Skin epidermis (tissue), 12 donors: ENCODE measurements around the gene TMEFF1.
"Not testable (repeated sequence)": the region's sequence is repeated elsewhere in the genome, so short reads cannot be mapped to it uniquely, and the experiment has no call there.

Experiments used
- H3K27ac ChIP-seq, 21 experiments: fragments of 200-600 bp; sonication (generic) in 11 of 21; one replicate each; pipeline ENCODE4 v1.5.0; 2020; ENCODE audit warnings: mild to moderate bottlenecking in 3 of 21, inconsistent platforms in 2 of 21, moderate library complexity in 2 of 21
- H3K4me3 ChIP-seq, 7 experiments: fragments of 200-600 bp; sonication (generic) in 2 of 7; one replicate each; pipeline ENCODE4 v1.5.0; 2020; ENCODE audit warnings: inconsistent platforms in 2 of 7, mild to moderate bottlenecking in 2 of 7, moderate library complexity in 1 of 7

The TMEFF1 gene, protein sequence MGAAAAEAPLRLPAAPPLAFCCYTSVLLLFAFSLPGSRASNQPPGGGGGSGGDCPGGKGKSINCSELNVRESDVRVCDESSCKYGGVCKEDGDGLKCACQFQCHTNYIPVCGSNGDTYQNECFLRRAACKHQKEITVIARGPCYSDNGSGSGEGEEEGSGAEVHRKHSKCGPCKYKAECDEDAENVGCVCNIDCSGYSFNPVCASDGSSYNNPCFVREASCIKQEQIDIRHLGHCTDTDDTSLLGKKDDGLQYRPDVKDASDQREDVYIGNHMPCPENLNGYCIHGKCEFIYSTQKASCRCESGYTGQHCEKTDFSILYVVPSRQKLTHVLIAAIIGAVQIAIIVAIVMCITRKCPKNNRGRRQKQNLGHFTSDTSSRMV

DNA sequence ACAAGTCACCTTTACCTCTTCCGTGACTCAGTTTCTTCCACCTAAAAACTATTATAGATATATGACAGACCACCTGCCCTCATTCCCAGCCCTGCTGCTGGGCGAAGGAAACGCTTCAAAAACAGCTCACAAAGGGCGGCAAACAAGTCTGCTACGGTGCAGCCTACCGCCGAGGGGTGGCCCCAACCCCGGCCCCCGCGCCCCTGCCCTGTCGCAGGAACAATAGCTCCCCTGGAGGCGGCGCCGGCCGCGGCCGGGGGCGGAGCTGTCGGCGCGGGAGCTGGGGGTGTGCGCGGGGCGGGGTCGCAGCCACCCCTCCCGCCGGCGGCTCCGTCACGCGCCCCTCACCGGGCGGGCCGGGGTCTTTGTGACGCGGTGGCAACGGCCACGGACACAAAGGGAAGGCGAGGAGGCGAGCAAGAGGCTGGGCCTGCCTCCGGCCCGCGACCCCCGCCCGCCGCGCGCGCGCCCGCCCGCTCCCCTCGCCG is at the start of gene TMEFF1:
Gene TMEFF1 (plus strand): TSS at position 362 of the 488 bp plus-strand sequence. CDS start 396 bp downstream, outside the sequence.
- Histone ChIP-seq H3K4me3 (peak within 1 kb of the TSS; percentile 31 to 56 (median 50)), H3K27ac (peak within 1 kb of the TSS in 3 of 21 experiments; percentile 32 to 36 (median 32))

DNA sequence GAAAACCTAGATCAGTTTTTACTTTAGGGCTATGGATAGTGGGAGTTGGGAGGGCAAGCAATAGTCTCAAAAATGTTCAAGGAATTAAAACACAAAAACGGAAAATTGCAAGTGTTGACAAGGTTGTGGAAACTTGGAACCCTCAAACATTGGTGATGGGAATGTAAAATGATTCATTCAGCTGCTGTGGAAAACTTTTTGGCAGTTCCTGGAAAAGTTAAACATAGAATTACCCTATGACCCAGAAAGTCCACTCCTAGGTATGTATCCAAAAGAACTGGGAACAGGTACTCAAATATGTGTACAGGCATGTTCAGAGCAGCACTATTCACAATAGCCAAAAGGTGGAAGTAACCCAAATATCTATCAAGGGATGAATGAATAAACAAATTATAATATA is 47.2 kb upstream of the TMEFF1 start:
- H3K4me3 ChIP-seq = peak overlapping the region in 1 of 7 experiments; percentile 51

DNA sequence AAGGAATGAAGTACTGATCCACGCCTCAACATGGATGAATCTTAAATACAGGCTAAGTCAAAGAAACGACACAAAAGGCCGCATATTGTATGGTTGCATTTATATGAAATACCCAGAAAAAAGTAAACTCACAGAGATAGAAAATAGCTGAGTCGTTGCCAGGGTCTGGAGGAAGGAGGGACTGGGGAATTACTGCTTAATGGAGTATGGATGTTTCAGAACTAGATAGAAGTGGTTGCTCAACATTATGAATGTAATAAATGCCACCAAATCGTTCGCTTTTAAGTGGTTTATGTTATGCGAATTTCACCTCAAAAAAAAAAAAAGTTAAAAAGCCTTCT is 46.8 kb upstream of the TMEFF1 start:
- H3K27ac ChIP-seq = peak overlapping the region in 20 of 21 experiments; percentile 10 to 91 (median 80)
- peak overlapping the region in 6 of 7 experiments; percentile 34 to 85 (median 48) for H3K4me3 ChIP-seq

More for the DNA sequence above, 47.2 kb upstream of the TMEFF1 start:
- H3K27ac ChIP-seq = peak overlapping the region in 7 of 21 experiments; percentile 80 to 91 (median 83)

DNA sequence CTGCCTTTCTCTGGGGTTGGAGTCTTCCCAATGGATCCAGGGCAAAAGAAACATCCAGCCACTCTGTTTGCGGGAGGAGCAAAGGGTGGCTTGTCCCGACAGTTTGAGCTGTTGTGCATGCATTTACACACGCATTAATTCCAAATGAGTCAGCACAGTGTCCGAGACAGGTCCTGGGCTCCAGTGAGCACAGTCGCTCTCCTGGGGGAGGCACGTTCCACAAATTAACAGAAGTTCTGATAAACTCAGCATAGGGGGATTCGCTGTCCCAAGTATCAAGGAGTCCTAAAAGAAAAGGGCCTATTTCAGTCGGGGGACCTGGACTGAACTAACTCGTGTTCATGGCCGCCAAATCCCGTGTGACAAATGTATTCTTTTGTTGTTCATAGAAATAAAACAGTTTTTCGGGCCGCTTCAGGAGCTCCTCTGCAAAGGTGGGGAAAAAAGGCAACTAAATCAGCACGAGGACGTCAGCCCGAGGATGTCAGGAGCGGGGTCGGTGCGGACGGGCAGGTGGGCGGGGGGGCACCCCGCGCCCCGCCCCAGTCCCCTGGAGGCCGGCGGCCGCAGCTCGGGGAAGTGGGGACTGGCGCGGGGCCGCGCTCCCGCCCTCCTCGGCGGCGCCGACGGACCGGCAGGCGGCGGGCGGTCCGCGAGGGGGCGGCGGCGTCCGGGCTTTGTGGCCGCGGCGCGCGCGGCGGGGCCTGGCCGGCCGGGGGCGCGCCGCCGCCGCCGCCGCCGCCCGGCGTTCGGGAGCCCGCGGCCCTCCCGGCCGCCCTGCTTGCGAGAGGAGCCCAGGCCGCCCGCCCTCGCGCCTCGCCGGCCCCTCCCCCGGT is 46.2 kb upstream of the TMEFF1 start, which contains the start of gene MSANTD3:
Gene MSANTD3 (plus strand): TSS at position 614 of the 836 bp plus-strand sequence. CDS start 14,796 bp downstream, outside the sequence.
- Histone ChIP-seq H3K27ac (peak within 1 kb of the TSS; percentile 82 to 94 (median 88)), H3K4me3 (peak within 1 kb of the TSS; percentile 66 to 85 (median 79))

DNA sequence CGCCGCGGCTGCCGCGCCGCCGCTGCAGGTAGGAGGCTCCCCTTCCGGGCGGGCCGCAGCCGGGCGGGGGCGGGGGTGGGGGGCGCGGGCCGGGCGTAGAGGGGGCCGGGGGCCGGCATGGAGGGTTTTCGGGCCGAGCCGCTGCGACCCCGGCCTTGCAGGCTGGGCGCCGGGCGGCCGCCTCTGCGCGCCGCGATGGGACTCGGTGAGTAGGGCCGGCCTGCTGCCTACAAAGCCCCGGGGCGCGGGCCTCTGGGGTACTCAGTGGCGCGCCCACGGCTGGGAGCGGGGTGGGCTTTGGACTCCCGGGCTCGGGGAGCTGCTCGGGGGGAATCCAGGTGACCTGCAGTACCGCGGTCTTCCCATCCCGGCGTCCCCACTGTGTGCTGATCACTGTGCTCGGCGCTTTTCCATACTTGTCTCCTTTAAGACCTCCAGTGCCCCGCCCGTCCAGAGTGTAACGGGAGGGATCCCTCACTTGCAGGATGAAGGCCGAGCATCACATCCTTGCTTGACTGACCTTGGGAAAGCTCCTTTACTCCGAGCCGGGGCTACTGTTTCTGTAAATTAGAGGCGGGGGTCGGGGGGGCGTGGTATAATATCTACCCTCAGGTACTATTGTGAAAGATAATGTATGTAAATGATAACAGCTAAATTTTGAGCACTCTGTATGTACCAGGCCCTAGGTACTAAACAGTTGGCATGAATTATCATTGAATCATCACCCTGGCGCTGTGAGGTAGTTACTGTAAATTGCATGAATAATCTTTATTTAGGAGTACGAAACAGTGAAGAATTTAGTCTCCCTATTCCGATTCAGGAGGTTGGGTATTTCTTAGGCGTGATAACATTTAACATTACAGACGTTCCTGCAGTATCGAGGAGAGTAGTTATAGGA is 45.3 kb upstream of the TMEFF1 start:
- H3K4me3 ChIP-seq = peak overlapping the region; percentile 66 to 85 (median 79)
- H3K27ac ChIP-seq = peak overlapping the region; percentile 82 to 94 (median 88)

DNA sequence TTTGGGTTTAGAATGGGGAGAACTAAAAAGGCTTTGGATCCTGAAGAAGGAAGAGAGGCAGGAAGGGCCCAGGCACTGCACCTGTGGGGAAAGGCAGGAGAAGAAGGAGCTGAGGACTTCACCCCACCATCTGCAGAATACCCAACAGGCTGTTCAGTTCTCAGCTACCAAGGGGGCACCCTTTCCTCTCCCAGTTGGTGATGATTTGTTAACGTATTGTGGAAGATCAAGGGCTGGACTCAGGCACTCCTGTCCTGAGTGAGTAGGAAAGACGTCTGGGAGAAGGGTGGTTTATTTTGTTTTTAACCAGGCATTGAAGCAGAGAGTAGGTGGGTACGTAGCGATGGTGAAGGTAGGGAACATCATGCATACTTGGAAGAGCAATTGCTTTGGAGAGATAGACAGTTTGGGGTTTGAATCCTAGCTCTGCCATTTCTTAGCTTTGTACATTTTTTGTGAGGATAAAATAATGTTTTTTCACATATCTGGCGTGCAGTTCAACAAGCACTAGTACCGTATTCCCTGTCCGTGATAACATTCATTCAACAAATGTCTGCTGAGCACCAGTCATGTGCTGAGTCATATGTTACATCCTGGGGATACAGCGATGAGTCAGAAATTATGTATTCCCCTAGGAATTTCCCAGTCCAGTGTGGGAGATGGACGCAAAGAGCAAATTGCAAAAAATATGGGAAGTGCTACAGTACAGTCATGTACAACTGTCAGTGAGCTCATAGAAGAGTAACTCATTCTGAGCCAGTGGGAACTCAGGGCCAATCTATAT is 43.9 kb upstream of the TMEFF1 start:
- Histone ChIP-seq H3K4me3 (peak overlapping the region in 1 of 7 experiments; percentile 66), H3K27ac (peak overlapping the region in 17 of 21 experiments; percentile 34 to 94 (median 87))

DNA sequence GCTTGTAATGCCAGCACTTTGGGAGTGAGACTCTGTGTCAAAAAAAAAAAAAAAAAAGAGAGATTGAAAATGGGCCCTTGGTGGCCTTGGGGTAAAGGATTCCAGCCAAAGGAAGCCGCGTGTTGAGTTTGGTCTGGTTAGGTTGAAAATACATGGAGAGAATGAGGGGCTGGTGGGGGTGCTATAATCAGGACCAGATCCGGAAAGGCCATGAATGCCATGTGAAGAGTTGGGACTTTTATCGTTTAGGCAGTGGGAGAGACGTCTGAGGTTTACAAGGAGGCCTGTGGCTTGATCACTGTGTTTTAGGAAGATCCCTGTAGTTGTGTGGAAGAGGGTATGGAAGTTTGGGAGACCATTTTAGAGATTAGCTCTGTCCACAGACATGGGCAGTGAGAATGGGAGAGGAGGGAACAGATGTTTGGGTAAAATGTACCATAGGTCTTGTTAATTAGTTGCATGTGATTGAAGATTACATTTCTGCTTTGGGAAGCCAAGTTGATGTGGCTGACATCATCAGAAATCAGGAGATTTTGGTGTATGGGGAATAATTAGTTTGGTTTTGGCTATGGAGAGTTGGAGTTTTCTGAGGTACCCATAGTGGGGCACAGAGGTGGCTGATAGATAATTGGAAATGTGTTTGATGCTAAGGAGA is 42.5 kb upstream of the TMEFF1 start:
- no peak overlapping the region for H3K4me3 ChIP-seq
- H3K27ac ChIP-seq = peak overlapping the region in 10 of 21 experiments; percentile 17 to 85 (median 42)

DNA sequence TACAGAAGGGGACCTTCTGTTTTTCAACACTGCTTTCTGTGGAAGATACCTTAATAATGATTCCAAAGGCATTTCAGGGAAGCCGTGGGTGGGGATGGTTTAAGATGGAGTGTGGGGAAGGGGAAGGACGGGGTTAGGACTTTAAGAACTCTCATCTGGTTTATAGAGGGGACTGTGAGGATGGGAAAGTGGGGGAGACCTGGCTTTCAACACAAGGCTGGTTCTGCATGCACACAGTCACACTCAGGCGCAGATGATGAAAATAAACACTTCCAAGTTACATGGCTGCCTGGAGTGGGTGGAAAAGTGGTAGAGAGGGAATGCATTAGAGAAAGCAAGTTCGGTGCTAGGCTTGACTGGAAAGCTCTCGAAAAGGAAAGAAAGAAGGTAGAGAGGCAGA is 41.1 kb upstream of the TMEFF1 start:
- H3K4me3 ChIP-seq = no peak overlapping the region
- no peak overlapping the region for H3K27ac ChIP-seq

DNA sequence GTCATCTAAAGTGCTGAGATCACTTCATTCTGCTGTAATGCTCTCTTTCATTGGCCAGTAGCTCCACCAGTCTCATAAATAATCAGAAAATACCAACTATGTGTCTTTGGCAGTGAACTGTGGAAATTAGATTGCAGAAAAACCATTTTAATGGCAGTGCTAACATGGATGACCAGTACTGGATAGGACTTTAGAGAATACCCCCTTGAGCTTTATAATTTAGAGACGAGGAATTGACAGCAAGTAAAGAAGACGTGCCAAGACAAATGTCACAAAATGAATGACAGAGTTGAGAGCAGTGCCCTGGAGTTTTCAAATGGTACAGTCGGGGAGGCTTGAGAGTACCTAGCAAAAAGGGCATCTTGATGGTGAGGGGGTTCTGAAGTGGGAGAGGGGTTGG is 40.2 kb upstream of the TMEFF1 start:
- no peak overlapping the region for H3K27ac ChIP-seq

DNA sequence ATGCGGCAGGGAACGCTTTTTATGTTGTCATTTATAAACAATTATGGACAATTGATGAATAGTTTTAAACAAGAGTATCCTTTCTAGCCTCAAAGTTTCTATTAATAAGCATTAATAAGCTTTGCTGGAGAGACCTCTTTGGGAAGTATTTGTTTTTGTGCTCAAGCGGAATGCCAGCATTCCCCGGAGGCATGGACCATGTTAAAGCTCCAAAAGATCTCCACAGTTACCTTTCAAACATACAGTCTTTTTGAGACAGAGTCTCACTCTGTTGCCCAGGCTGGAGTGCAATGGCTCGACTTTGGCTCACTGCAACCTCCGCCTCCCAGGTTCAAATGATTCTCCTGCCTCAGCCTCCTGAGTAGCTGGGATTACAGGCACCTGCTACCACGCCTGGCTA is 36.4 kb upstream of the TMEFF1 start:
- Histone ChIP-seq H3K27ac (no peak overlapping the region), H3K4me3 (no peak overlapping the region)

More for the DNA sequence above, 40.2 kb upstream of the TMEFF1 start:
- H3K4me3 ChIP-seq = no peak overlapping the region

DNA sequence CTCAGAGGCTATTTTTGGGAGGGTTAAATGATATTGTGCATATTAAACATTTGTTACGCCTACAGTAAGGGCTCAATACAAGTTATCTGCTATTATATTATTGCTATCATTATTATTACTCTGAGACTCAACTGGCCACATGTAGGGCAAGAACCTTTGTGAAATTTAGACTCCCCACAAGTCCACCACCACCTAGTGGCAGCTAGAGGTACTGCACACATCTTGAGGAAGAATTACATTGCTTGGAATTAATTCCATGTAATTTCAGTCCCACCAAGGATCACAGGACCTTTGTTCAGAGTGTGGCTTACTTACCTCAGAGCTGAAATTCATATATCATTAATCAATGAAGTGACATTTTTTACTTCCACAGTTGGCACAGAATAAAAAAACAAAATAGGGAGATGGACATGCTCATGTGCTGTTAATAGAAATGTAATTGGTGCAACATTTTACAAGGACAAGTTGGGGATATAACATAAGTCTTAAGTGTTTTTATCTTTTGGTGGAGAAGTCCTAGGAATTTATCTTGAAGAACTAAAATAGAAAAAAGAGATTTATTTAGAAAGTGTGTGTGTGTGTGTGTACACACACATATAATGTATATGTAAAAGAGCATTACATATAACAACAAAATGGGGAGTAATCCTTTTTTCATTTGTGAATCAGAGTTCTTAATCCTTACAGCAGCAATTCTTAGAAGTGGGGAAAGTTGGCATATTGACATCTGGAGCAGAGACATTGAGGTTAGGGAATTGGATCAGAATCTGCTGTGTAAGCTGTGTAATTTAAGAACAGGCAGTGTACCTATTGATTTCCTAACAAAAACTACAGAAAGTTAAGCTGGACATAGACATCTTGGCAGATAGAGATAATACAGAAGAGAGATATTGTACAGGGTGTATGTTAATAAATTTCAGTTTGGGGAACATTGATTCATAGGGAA is 34.8 kb upstream of the TMEFF1 start:
- no peak overlapping the region for H3K27ac ChIP-seq

DNA sequence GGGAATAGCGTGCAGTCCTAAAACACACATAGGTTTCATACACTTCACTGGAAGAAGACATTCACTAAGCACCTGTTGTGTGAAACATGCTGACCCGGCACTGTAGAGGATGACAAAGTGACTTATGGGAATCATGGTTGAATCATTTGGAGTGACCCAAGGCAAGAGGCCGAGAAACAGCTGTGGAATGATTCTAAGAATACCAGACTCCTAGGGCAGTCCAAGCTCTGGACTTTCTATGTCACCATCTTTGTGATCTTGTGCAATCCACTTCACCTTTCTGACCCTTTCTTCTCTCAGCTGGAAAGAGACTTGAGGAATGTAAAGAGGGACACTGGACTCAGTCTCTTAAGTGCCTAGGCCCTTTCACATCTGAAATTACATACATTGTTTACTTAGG is 32.9 kb upstream of the TMEFF1 start:
- Histone ChIP-seq H3K27ac (no peak overlapping the region), H3K4me3 (no peak overlapping the region)

More for the DNA sequence above, 34.8 kb upstream of the TMEFF1 start:
- no peak overlapping the region for H3K4me3 ChIP-seq

DNA sequence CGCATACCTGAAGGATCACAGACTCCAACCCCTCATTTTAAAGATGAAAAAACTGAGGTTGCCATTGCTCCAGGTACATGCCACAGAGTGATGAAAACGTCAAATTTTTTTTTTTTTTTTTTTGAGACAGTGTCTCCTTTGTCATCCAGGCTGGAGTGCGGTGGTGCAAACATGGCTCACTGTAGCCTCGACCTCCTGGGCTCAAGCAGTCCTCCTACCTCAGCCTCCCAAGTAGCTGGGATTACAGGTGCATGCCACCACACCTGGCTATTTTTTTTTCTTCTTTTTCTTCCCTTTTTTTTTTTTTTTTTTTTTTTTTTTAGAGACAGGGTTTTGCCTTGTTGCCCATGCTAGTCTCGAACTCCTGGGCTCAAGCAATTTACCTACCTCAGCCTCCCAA is 32.5 kb upstream of the TMEFF1 start:
- H3K4me3 ChIP-seq = not testable (repeated sequence)

DNA sequence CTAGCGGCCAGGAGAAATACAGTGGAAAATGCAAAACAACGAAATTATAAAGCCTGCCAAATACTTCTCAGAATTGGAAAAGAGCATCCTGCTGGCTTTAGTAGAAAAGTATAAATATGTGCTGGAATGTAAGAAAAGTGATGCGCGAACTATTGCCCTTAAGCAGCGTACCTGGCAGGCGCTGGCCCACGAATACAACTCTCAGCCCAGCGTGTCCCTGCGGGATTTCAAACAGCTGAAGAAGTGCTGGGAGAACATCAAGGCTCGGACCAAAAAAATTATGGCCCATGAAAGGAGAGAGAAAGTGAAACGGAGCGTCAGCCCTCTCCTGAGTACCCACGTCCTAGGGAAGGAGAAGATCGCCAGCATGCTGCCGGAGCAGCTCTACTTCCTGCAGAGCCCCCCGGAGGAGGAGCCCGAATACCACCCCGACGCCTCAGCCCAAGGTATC is 31.0 kb upstream of the TMEFF1 start:
- H3K4me3 ChIP-seq = no peak overlapping the region

More for the DNA sequence above, 32.5 kb upstream of the TMEFF1 start:
- H3K27ac ChIP-seq = not testable (repeated sequence)

DNA sequence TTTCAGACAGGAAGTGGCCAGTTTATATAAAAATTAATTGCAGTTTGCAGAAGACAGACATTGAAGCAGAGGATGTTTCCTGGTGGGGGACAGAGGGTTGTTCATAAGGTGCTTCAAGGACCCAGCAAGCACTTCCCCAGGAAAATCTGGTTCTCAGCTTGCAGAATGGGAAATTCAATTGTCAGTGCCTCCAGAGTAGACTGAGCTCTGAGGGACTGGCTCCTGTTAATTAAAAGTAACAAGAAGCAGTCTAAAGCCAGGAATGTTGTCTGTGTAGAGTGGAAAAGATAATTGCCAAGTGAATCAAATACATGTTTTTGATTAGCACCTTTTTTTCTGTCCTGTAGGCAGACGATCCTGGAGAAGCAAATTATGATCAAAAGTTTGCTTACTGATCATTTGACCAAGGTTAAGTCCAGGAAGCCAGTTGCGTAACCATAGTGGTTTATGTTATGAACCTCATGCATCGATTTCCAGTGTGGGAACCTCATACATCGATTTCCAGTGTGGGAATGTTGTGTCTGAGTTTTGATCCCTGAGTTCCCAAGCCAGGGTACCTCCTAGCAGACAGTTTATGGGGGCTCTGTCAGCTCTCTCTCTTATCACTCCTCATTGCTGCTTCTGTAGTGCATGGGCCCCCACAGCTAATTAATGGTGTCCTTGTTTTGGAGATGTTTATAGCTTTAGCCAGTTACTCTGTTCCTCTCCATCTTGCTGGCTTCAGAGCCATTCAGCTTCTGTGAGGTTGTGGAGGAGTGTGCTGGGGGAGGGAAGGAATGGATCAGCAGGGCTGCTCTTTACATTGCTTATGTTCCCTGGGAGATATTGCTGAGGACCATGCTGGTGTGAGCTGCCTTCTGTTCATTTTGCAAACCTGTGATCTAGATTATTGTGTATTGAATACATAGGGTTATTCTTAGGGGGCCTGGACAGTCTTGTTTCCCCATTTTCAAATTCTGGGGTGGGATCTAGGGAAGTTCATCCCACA is 28.9 kb upstream of the TMEFF1 start:
- Histone ChIP-seq H3K27ac (no peak overlapping the region), H3K4me3 (no peak overlapping the region)

More for the DNA sequence above, 31.0 kb upstream of the TMEFF1 start:
- no peak overlapping the region for H3K27ac ChIP-seq
